Limb (tissue), 2 donors: ENCODE measurements around the gene SWI5.

Experiments
- DNase-seq, 2 donors: peaks; one replicate each; pipeline ENCODE4 v3.0.0-alpha.2; 2016; ENCODE audit errors: extremely low spot score in 2 of 2

The SWI5 gene

GRCh38 chr9:128321343-128321742 is 45.3 kb downstream of the SWI5 start:
- DNase-seq: no peak

GRCh38 chr9:128321879-128322403 is 45.9 kb downstream of the SWI5 start:
- peak in 1 of 2 donors; percentile 11 for DNase-seq

GRCh38 chr9:128322404-128323211 is 46.5 kb downstream of the SWI5 start, which contains the start of the genes COQ4 and TRUB2:
Gene COQ4 (plus strand): TSS chr9:128322839. CDS start chr9:128322859, 20 bp downstream.
Gene TRUB2 (minus strand): TSS chr9:128322447. CDS start chr9:128322408, 39 bp downstream.
- DNase-seq: peak; percentile 95

- no peak for DNase-seq
Observed at GRCh38 chr9:128323212-128323730, 47.2 kb downstream of the SWI5 start.

- no peak for DNase-seq
Observed at GRCh38 chr9:128323791-128324190, 47.7 kb downstream of the SWI5 start.

- DNase-seq: no peak
Observed at GRCh38 chr9:128324401-128324800, 48.3 kb downstream of the SWI5 start.

- DNase-seq: no peak
Observed at GRCh38 chr9:128325629-128326028, 49.6 kb downstream of the SWI5 start.

GRCh38 chr9:128333451-128333869 is 57.4 kb downstream of the SWI5 start:
- no peak for DNase-seq

- no peak for DNase-seq
Observed at GRCh38 chr9:128335161-128335560, 59.1 kb downstream of the SWI5 start.

- no peak for DNase-seq
Observed at GRCh38 chr9:128335914-128336313, 59.8 kb downstream of the SWI5 start.

GRCh38 chr9:128337936-128338335 is 61.9 kb downstream of the SWI5 start:
- no peak for DNase-seq
